Stimulated activated naive CD8-positive, alpha-beta T cell treated with anti-CD3 and anti-CD28 coated beads, Interleukin-15, Interleukin-2, amounts not matched to agents 100 ng/mL and 50 ng/mL, for 24 hours (primary cell): ENCODE measurements around the gene SPTBN2.

ENCODE experiments used
- H3K27ac Mint-ChIP-seq: one replicate; pipeline ENCODE4 v1.8.0; 2021; ENCODE audit warnings: mild to moderate bottlenecking, mixed read lengths
- H3K27me3 Mint-ChIP-seq: one replicate; pipeline ENCODE4 v1.8.0; 2021; ENCODE audit warnings: mixed read lengths
- H3K36me3 Mint-ChIP-seq: one replicate; pipeline ENCODE4 v1.8.0; 2021; ENCODE audit warnings: low read depth, mixed read lengths
- H3K4me1 Mint-ChIP-seq: one replicate; pipeline ENCODE4 v1.8.0; 2021; ENCODE audit warnings: low read depth, mixed read lengths
- H3K4me3 Mint-ChIP-seq: one replicate; pipeline ENCODE4 v1.8.0; 2021; ENCODE audit warnings: mild to moderate bottlenecking, mixed read lengths
- H3K9me3 Mint-ChIP-seq: one replicate; pipeline ENCODE4 v1.8.0; 2021; ENCODE audit warnings: mixed read lengths

Gene SPTBN2

GRCh38 chr11:66700742-66701141 is 28.3 kb downstream of the SPTBN2 start:
- H3K27me3 Mint-ChIP-seq = no peaks in the 10 kb centered on the region
- H3K36me3 Mint-ChIP-seq = no peaks in the 10 kb centered on the region
- H3K9me3 Mint-ChIP-seq = no peaks in the 10 kb centered on the region

GRCh38 chr11:66700337-66700736 is 28.7 kb downstream of the SPTBN2 start:
- Mint-ChIP-seq H3K36me3 (no peaks in the 10 kb centered on the region), H3K27me3 (no peaks in the 10 kb centered on the region), H3K27ac (no peak overlapping the region), H3K9me3 (no peaks in the 10 kb centered on the region), H3K4me3 (no peak overlapping the region), H3K4me1 (peaks cover 4% of the 10 kb centered on the region)

More at GRCh38 chr11:66700742-66701141, 28.3 kb downstream of the SPTBN2 start:
- peaks cover 4% of the 10 kb centered on the region for H3K4me1 Mint-ChIP-seq
- no peak overlapping the region for H3K4me3 Mint-ChIP-seq
- no peak overlapping the region for H3K27ac Mint-ChIP-seq

- Mint-ChIP-seq H3K9me3 (no peaks in the 10 kb centered on the region), H3K27me3 (no peaks in the 10 kb centered on the region), H3K4me3 (no peak overlapping the region), H3K36me3 (no peaks in the 10 kb centered on the region), H3K27ac (no peak overlapping the region), H3K4me1 (peaks cover 4% of the 10 kb centered on the region)
Measured at GRCh38 chr11:66698491-66698890, 30.5 kb downstream of the SPTBN2 start.

- H3K27ac Mint-ChIP-seq = no peak overlapping the region
Measured at GRCh38 chr11:66697988-66698387, 31.0 kb downstream of the SPTBN2 start.

GRCh38 chr11:66696146-66696545 is 32.9 kb downstream of the SPTBN2 start:
- Mint-ChIP-seq H3K36me3 (no peaks in the 10 kb centered on the region), H3K4me1 (peaks cover under 1% of the 10 kb centered on the region), H3K9me3 (no peaks in the 10 kb centered on the region), H3K27me3 (no peaks in the 10 kb centered on the region), H3K27ac (no peak overlapping the region), H3K4me3 (no peak overlapping the region)

More at GRCh38 chr11:66697988-66698387, 31.0 kb downstream of the SPTBN2 start:
- Mint-ChIP-seq H3K4me3 (no peak overlapping the region), H3K27me3 (no peaks in the 10 kb centered on the region), H3K4me1 (peaks cover 4% of the 10 kb centered on the region), H3K9me3 (no peaks in the 10 kb centered on the region), H3K36me3 (no peaks in the 10 kb centered on the region)

GRCh38 chr11:66694732-66695207 is 34.2 kb downstream of the SPTBN2 start:
- Mint-ChIP-seq H3K4me1 (no peaks in the 10 kb centered on the region), H3K4me3 (no peak overlapping the region), H3K27ac (no peak overlapping the region), H3K36me3 (no peaks in the 10 kb centered on the region), H3K27me3 (no peaks in the 10 kb centered on the region), H3K9me3 (no peaks in the 10 kb centered on the region)

GRCh38 chr11:66694056-66694410 is 35.0 kb downstream of the SPTBN2 start:
- Mint-ChIP-seq H3K27me3 (no peaks in the 10 kb centered on the region), H3K27ac (no peak overlapping the region)

GRCh38 chr11:66693356-66694055 is 35.5 kb downstream of the SPTBN2 start:
- Mint-ChIP-seq H3K27ac (no peak overlapping the region), H3K4me1 (no peaks in the 10 kb centered on the region), H3K27me3 (no peaks in the 10 kb centered on the region), H3K9me3 (no peaks in the 10 kb centered on the region), H3K4me3 (no peak overlapping the region), H3K36me3 (no peaks in the 10 kb centered on the region)

More at GRCh38 chr11:66694056-66694410, 35.0 kb downstream of the SPTBN2 start:
- no peaks in the 10 kb centered on the region for H3K36me3 Mint-ChIP-seq
- no peaks in the 10 kb centered on the region for H3K4me1 Mint-ChIP-seq
- H3K9me3 Mint-ChIP-seq = no peaks in the 10 kb centered on the region
- no peak overlapping the region for H3K4me3 Mint-ChIP-seq

GRCh38 chr11:66692871-66693331 is 36.1 kb downstream of the SPTBN2 start:
- Mint-ChIP-seq H3K9me3 (no peaks in the 10 kb centered on the region), H3K27ac (no peak overlapping the region), H3K4me1 (no peaks in the 10 kb centered on the region), H3K36me3 (no peaks in the 10 kb centered on the region), H3K4me3 (no peak overlapping the region), H3K27me3 (no peaks in the 10 kb centered on the region)

GRCh38 chr11:66692446-66692845 is 36.6 kb downstream of the SPTBN2 start:
- H3K36me3 Mint-ChIP-seq = no peaks in the 10 kb centered on the region
- H3K4me3 Mint-ChIP-seq = no peak overlapping the region
- no peak overlapping the region for H3K27ac Mint-ChIP-seq
- no peaks in the 10 kb centered on the region for H3K4me1 Mint-ChIP-seq
- H3K9me3 Mint-ChIP-seq = no peaks in the 10 kb centered on the region
- H3K27me3 Mint-ChIP-seq = no peaks in the 10 kb centered on the region

- Mint-ChIP-seq H3K27ac (no peak overlapping the region), H3K9me3 (no peaks in the 10 kb centered on the region), H3K27me3 (no peaks in the 10 kb centered on the region), H3K36me3 (no peaks in the 10 kb centered on the region), H3K4me1 (no peaks in the 10 kb centered on the region), H3K4me3 (no peak overlapping the region)
Measured at GRCh38 chr11:66691311-66691980, 37.6 kb downstream of the SPTBN2 start.

- Mint-ChIP-seq H3K4me1 (no peaks in the 10 kb centered on the region), H3K4me3 (no peak overlapping the region), H3K27me3 (no peaks in the 10 kb centered on the region), H3K36me3 (no peaks in the 10 kb centered on the region), H3K9me3 (no peaks in the 10 kb centered on the region), H3K27ac (no peak overlapping the region)
Measured at GRCh38 chr11:66689661-66690590, 39.1 kb downstream of the SPTBN2 start.

- Mint-ChIP-seq H3K4me3 (no peak overlapping the region), H3K9me3 (no peaks in the 10 kb centered on the region), H3K27ac (no peak overlapping the region), H3K27me3 (no peaks in the 10 kb centered on the region), H3K4me1 (no peaks in the 10 kb centered on the region), H3K36me3 (no peaks in the 10 kb centered on the region)
Measured at GRCh38 chr11:66688561-66689534, 40.2 kb downstream of the SPTBN2 start.

GRCh38 chr11:66687831-66688281 is 41.2 kb downstream of the SPTBN2 start:
- Mint-ChIP-seq H3K9me3 (no peaks in the 10 kb centered on the region), H3K4me1 (no peaks in the 10 kb centered on the region), H3K27ac (no peak overlapping the region), H3K36me3 (no peaks in the 10 kb centered on the region), H3K4me3 (no peak overlapping the region), H3K27me3 (no peaks in the 10 kb centered on the region)
